ENCODE data around the gene TBRG1. TPM values are rescaled to one million over a fixed set of nuclear protein-coding genes. Genes with fewer than 3 reads are reported as not detected.

The TBRG1 gene
- total and polyA plus RNA-seq, 4 donors, result 13.4 to 32.4 (median 16.5) TPM

Small RNA genes within 50 kb of the gene (small RNA-seq; reads per million reads assigned to genes)
- gene RNA5SP352, result not detected

Other genes with a start within 250 kb of the TBRG1 start
- not detected for gene OR8B2, start 238.4 kb upstream of the TBRG1 start, total RNA-seq
- gene OR8B2, start 238.4 kb upstream of the TBRG1 start, polyA plus RNA-seq, result not detected
- not detected for gene OR8B3, start 223.8 kb upstream of the TBRG1 start, total RNA-seq
- not detected for gene OR8B3, start 223.8 kb upstream of the TBRG1 start, polyA plus RNA-seq
- gene OR8B4, start 198.0 kb upstream of the TBRG1 start, total RNA-seq, result not detected
- not detected for gene OR8B4, start 198.0 kb upstream of the TBRG1 start, polyA plus RNA-seq
- gene OR8B8, start 177.2 kb upstream of the TBRG1 start, total RNA-seq, result not detected
- not detected for gene OR8B8, start 177.2 kb upstream of the TBRG1 start, polyA plus RNA-seq
- not detected for gene OR8B12, start 79.2 kb upstream of the TBRG1 start, total RNA-seq
- not detected for gene OR8B12, start 79.2 kb upstream of the TBRG1 start, polyA plus RNA-seq
- not detected for gene OR8A1, start 52.9 kb upstream of the TBRG1 start, total RNA-seq
- not detected for gene OR8A1, start 52.9 kb upstream of the TBRG1 start, polyA plus RNA-seq
- not detected for gene PANX3, start 11.4 kb upstream of the TBRG1 start, total RNA-seq
- not detected for gene PANX3, start 11.4 kb upstream of the TBRG1 start, polyA plus RNA-seq
- 10 to 100 TPM in 1 of 2 donors, 1 to 10 TPM in 1; 6.4 to 11.5 TPM for gene SIAE, start 50.9 kb downstream of the TBRG1 start, total RNA-seq
- gene SIAE, start 50.9 kb downstream of the TBRG1 start, polyA plus RNA-seq, result 10 to 100 TPM; 11.0 to 33.9 TPM
- gene SPA17, start 51.0 kb downstream of the TBRG1 start, total RNA-seq, result 1 to 10 TPM; 1.2 to 3.2 TPM
- gene SPA17, start 51.0 kb downstream of the TBRG1 start, polyA plus RNA-seq, result 1 to 10 TPM in 1 of 2 donors, under 1 TPM in 1; 0.47 to 2.5 TPM
- 1 to 10 TPM in 1 of 2 donors, not detected in 1; 1.7 TPM for gene NRGN, start 117.1 kb downstream of the TBRG1 start, total RNA-seq
- 1 to 10 TPM in 1 of 2 donors, under 1 TPM in 1; 0.51 to 1.6 TPM for gene NRGN, start 117.1 kb downstream of the TBRG1 start, polyA plus RNA-seq
- gene VSIG2, start 129.4 kb downstream of the TBRG1 start, total RNA-seq, result under 1 TPM in 1 of 2 donors, not detected in 1; 0.75 TPM
- 1 to 10 TPM in 1 of 2 donors, under 1 TPM in 1; 0.51 to 1.3 TPM for gene VSIG2, start 129.4 kb downstream of the TBRG1 start, polyA plus RNA-seq
- gene ESAM, start 139.4 kb downstream of the TBRG1 start, total RNA-seq, result 1 to 10 TPM; 4.0 to 9.8 TPM
- 10 to 100 TPM in 1 of 2 donors, 1 to 10 TPM in 1; 9.9 to 15.6 TPM for gene ESAM, start 139.4 kb downstream of the TBRG1 start, polyA plus RNA-seq
- 1 to 10 TPM; 3.0 to 7.7 TPM for gene MSANTD2, start 177.5 kb downstream of the TBRG1 start, total RNA-seq
- gene MSANTD2, start 177.5 kb downstream of the TBRG1 start, polyA plus RNA-seq, result 1 to 10 TPM; 1.6 to 1.7 TPM
- 1 to 10 TPM; 1.1 to 1.2 TPM for gene ROBO3, start 242.6 kb downstream of the TBRG1 start, total RNA-seq
- 1 to 10 TPM; 1.6 to 2.2 TPM for gene ROBO3, start 242.6 kb downstream of the TBRG1 start, polyA plus RNA-seq